Body of pancreas (tissue), 4 donors: ENCODE measurements around the gene GRM8.

ENCODE experiments used
- POLR2A ChIP-seq, 3 donors: fragments of 450-650 bp; IDR thresholded peaks; one replicate each; pipeline ENCODE4 v1.6.1; 2016; ENCODE audit warnings: antibody characterized with exemption in 3 of 3, mild to moderate bottlenecking in 2 of 3
- TF ChIP-seq, protein P1 (sequence below), 7 experiments: fragments of 450-650 bp in 4 of 7; fragments of 200-600 bp in 3 of 7; sonication (generic) in 3 of 7; IDR thresholded peaks; one replicate each; pipeline ENCODE4 v1.5.1; 2016 to 2019; ENCODE audit warnings: antibody characterized with exemption in 7 of 7

DNA sequence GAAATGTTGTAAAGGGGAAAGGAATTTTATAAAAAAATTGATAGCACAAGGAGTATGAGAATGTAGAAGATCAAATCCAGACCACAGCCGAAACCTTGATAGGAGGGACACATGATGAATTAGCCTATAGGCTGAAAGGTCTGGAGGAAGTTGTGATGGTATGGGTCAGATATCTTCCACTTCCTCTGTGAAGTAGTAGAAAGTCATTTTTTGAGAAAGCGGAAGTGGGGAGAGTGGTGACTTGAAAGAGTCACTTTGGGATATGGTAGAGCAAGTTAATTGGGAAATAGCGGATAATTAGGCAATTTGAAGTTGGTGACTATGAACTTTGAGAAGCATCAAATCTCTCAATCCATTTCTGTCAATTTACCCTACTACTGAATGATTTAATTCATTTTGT is 99.4 kb downstream of the GRM8 start:
- TF ChIP-seq, protein P1, sequence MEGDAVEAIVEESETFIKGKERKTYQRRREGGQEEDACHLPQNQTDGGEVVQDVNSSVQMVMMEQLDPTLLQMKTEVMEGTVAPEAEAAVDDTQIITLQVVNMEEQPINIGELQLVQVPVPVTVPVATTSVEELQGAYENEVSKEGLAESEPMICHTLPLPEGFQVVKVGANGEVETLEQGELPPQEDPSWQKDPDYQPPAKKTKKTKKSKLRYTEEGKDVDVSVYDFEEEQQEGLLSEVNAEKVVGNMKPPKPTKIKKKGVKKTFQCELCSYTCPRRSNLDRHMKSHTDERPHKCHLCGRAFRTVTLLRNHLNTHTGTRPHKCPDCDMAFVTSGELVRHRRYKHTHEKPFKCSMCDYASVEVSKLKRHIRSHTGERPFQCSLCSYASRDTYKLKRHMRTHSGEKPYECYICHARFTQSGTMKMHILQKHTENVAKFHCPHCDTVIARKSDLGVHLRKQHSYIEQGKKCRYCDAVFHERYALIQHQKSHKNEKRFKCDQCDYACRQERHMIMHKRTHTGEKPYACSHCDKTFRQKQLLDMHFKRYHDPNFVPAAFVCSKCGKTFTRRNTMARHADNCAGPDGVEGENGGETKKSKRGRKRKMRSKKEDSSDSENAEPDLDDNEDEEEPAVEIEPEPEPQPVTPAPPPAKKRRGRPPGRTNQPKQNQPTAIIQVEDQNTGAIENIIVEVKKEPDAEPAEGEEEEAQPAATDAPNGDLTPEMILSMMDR (IDR thresholded peaks at IDR 0.05) = no peak
- no peak for TF ChIP-seq POLR2A (IDR thresholded peaks at IDR 0.05)
